ENCODE measurements around the gene SRRT. TPM values are rescaled to one million over a fixed set of nuclear protein-coding genes. Genes with fewer than 3 reads are reported as not detected.

The SRRT gene
- total and polyA plus RNA-seq, 4 donors, result 27.2 to 45.0 (median 30.3) TPM

- WGBS, result 24% methylated on average over 20 of the region's 20 CpGs
- peak in 1 of 2 donors; percentile 19 for TF ChIP-seq JUND (IDR thresholded peaks at IDR 0.05)
- no peak for TF ChIP-seq FOXA2 (IDR thresholded peaks at IDR 0.05)
- TF ChIP-seq MAX (IDR thresholded peaks at IDR 0.05), result peak; percentile 29
- no peak for TF ChIP-seq ZBTB33 (IDR thresholded peaks at IDR 0.05)
- peak in 1 of 2 donors; percentile 12 for TF ChIP-seq RAD21 (IDR thresholded peaks at IDR 0.05)
- TF ChIP-seq ATF3 (IDR thresholded peaks at IDR 0.05), result no peak
- TF ChIP-seq NR2F2 (IDR thresholded peaks at IDR 0.05), result peak; percentile 100
- peak; percentile 38 to 82 for TF ChIP-seq RXRA (IDR thresholded peaks at IDR 0.05)
- peak in 1 of 2 donors; percentile 10 for TF ChIP-seq EGR1 (IDR thresholded peaks at IDR 0.05; ENCODE audit: low read depth in 2 of 2)
- TF ChIP-seq SP1 (IDR thresholded peaks at IDR 0.05), result peak; percentile 47
- peak; percentile 32 for TF ChIP-seq REST (IDR thresholded peaks at IDR 0.05)
- no peak for TF ChIP-seq YY1 (IDR thresholded peaks at IDR 0.05)
- TF ChIP-seq FOXA1 (IDR thresholded peaks at IDR 0.05), result no peak
- no peak for TF ChIP-seq CTCF (IDR thresholded peaks at IDR 0.05; ENCODE audit: low read depth, low read length, missing input control)
- no peak for TF ChIP-seq GABPA (IDR thresholded peaks at IDR 0.05 in 1 of 2, conservative IDR thresholded peaks at IDR 0.05 in 1 of 2)
- TF ChIP-seq HNF4A (conservative IDR thresholded peaks at IDR 0.05), result peak; percentile 41 to 61
- no peak for TF ChIP-seq HNF4G (IDR thresholded peaks at IDR 0.05)
- TF ChIP-seq TAF1 (conservative IDR thresholded peaks at IDR 0.05), result no peak
- Histone ChIP-seq H3K4me3 (ENCODE audit: low read depth in 1 of 3, low read length in 3 of 3) (no peak overlapping the region), H3K27ac (ENCODE audit: low read depth in 1 of 2, low read length in 2 of 2) (peak overlapping the region; percentile 59 to 87), H3K27me3 (ENCODE audit: control insufficient read depth in 4 of 4, insufficient read depth in 4 of 4, low read length in 3 of 4) (no peaks in the 10 kb centered on the region), H3K9ac (ENCODE audit: low read depth in 1 of 2, low read length in 2 of 2) (no peak overlapping the region), H3K36me3 (ENCODE audit: control insufficient read depth in 4 of 4, insufficient read depth in 3 of 4, low read depth in 1 of 4, low read length in 3 of 4) (no peaks in the 10 kb centered on the region), H3K4me1 (ENCODE audit: control insufficient read depth in 4 of 4, insufficient read depth in 4 of 4, low read length in 3 of 4) (peaks cover 19 to 71% (median 48%) of the 10 kb centered on the region in 4 donors), H3K9me3 (ENCODE audit: control insufficient read depth in 4 of 4, low read length in 3 of 4) (no peaks in the 10 kb centered on the region)
- DNase-seq (ENCODE audit: low spot score), result peak; percentile 72
Observed at GRCh38 chr7:100829150-100829716, 45.7 kb upstream of the SRRT start.

Data from liver (tissue), 9 donors.